ENCODE data around the gene CASP1.
"Not testable (repeated sequence)": the region's sequence is repeated elsewhere in the genome, so short reads cannot be mapped to it uniquely, and the experiment has no call there.

Gene CASP1

GRCh38 chr11:105045676-105046296 is 10.8 kb upstream of the CASP1 start:
- DNase-seq = no peak

GRCh38 chr11:105044557-105045524 is 9.9 kb upstream of the CASP1 start, which contains the start of gene CARD16:
TSS of gene CARD16 (minus strand) at chr11:105045335. CDS start at chr11:105045297, 38 bp downstream.
- DNase-seq = peak; percentile 37

- DNase-seq = no peak
These were observed 7.2 kb upstream of the CASP1 start for GRCh38 chr11:105042178-105042577.

- no peak for DNase-seq
These were observed 5.8 kb upstream of the CASP1 start for GRCh38 chr11:105040703-105041102.

GRCh38 chr11:105034388-105034787 is 556 bp downstream of the CASP1 start:
- not testable (repeated sequence) for DNase-seq

- DNase-seq = no peak
These were observed 1.2 kb downstream of the CASP1 start for GRCh38 chr11:105033781-105034180.

GRCh38 chr11:105033343-105033742 is 1.6 kb downstream of the CASP1 start:
- no peak for DNase-seq

GRCh38 chr11:105032495-105032894 is 2.4 kb downstream of the CASP1 start:
- DNase-seq = no peak

GRCh38 chr11:105027678-105028077 is 7.3 kb downstream of the CASP1 start:
- DNase-seq = no peak

- DNase-seq = no peak
These were observed 10.6 kb downstream of the CASP1 start for GRCh38 chr11:105024394-105024793.

- DNase-seq = peak; percentile 15
These were observed 11.9 kb downstream of the CASP1 start, which contains the start of gene CASP5 for GRCh38 chr11:105023003-105023402. TSS of gene CASP5 (minus strand) at chr11:105023168. CDS start at chr11:105023136, 32 bp downstream.

GRCh38 chr11:105022527-105022926 is 12.4 kb downstream of the CASP1 start:
- no peak for DNase-seq

- no peak for DNase-seq
These were observed 27.5 kb downstream of the CASP1 start for GRCh38 chr11:105007463-105007862.

GRCh38 chr11:105005451-105005845 is 29.5 kb downstream of the CASP1 start:
- no peak for DNase-seq

GRCh38 chr11:105004021-105004420 is 30.9 kb downstream of the CASP1 start:
- no peak for DNase-seq

GRCh38 chr11:105003151-105003550 is 31.8 kb downstream of the CASP1 start:
- no peak for DNase-seq

GRCh38 chr11:105000797-105001196 is 34.1 kb downstream of the CASP1 start:
- DNase-seq = no peak

GRCh38 chr11:105000167-105000566 is 34.8 kb downstream of the CASP1 start:
- no peak for DNase-seq

- DNase-seq = no peak
These were observed 35.2 kb downstream of the CASP1 start for GRCh38 chr11:104999721-105000120.

- no peak for DNase-seq
These were observed 37.7 kb downstream of the CASP1 start for GRCh38 chr11:104997288-104997687.

GRCh38 chr11:104995001-104995408 is 39.9 kb downstream of the CASP1 start:
- no peak for DNase-seq

GRCh38 chr11:104992781-104993180 is 42.2 kb downstream of the CASP1 start:
- no peak for DNase-seq

- DNase-seq = no peak
These were observed 43.0 kb downstream of the CASP1 start for GRCh38 chr11:104991994-104992393.

GRCh38 chr11:104984808-104985207 is 50.1 kb downstream of the CASP1 start:
- DNase-seq = no peak
